ENCODE data around the gene ACTN4. TPM values are rescaled to one million over a fixed set of nuclear protein-coding genes. Genes with fewer than 3 reads are reported as not detected.

Gene ACTN4
- total RNA-seq, 1 experiment from 2014 or later = 506 TPM

DNA sequence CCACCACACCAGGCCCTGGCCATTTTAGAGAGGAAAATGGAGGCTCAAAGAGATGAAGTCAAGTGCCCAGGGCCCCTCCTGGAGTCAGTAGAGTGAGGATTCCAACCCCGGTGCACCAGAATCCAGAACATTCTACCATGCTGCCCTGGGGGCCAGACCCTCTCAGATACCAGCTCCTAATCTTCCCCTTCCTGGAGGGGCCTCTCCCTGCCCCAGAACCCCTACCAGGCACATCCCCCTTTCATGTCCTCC is 85.7 kb downstream of the ACTN4 start:
- H3K4me1 Mint-ChIP-seq = peaks cover 12% of the 10 kb centered on the region
- ChIA-PET POLR2A (interaction anchor here (0.6 to 0.7 kb wide), 2 partner anchors 24 to 138 kb away, joined by 3 to 4 read pairs; no protein-coding TSS in a partner anchor), CTCF (interaction anchor here (0.7 to 3.8 kb wide), 8 partner anchors 9 to 197 kb away, joined by 3 to 26 read pairs (median 4); partner anchors contain the start of genes MRPS12 and SARS2)

DNA sequence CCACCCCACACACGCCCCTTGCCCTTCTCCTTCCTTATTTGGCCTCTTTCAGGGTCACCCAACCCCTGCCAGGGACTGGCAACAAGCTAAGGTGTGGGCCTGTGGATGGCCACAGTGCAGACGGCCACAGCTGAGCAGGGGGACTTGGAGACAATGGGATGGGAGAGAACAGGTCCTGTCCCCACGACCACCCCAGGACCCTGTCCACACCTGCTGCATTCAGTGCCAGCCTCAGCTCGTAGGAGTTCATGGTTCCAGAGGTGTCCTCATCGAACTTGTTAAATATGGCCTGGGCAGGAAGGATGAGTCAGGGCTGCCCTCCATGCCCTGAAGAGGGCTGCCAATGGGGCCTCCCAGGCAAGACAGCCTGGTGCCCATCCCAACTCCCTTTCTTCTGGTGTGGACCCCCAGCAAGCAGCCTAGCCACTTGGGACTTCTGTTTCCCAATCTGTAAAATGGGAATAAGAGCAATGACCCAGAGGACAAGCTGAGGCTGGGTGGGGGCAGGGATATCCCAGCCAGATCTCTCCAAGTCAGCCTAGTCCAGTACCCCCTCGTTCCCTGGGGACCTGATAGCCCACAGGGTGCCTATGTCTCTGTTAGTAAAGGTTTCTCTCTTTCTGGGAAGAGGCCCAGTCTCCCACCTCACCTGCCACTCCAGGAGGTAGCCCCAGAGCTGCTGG is 86.2 kb downstream of the ACTN4 start:
- ChIA-PET POLR2A (interaction anchor here (0.6 to 0.7 kb wide), 2 partner anchors 25 to 138 kb away, joined by 3 to 4 read pairs; no protein-coding TSS in a partner anchor), CTCF (interaction anchor here (0.7 to 3.8 kb wide), 8 partner anchors 9 to 197 kb away, joined by 3 to 26 read pairs (median 4); partner anchors contain the start of genes MRPS12 and SARS2)
- Mint-ChIP-seq H3K27ac (no peak overlapping the region), H3K4me1 (peaks cover 12% of the 10 kb centered on the region), H3K27me3 (ENCODE audit: low read depth) (peaks cover 15% of the 10 kb centered on the region), H3K9me3 (peaks cover 2% of the 10 kb centered on the region), H3K36me3 (peaks cover 13% of the 10 kb centered on the region), H3K4me3 (no peak overlapping the region)
- TF ChIP-seq ZBTB21 (CRISPR knock-in tag; IDR thresholded peaks at IDR 0.05; ENCODE audit: borderline replicate concordance) (no peak), ZNF396 (CRISPR knock-in tag; IDR thresholded peaks at IDR 0.05; ENCODE audit: borderline replicate concordance) (no peak), ETV6 (CRISPR knock-in tag; IDR thresholded peaks at IDR 0.05) (no peak), NFYB (CRISPR knock-in tag; conservative IDR thresholded peaks at IDR 0.05; ENCODE audit: low read depth) (no peak), ZNF219 (CRISPR knock-in tag; IDR thresholded peaks at IDR 0.05; ENCODE audit: borderline replicate concordance) (no peak), JAZF1 (CRISPR knock-in tag; IDR thresholded peaks at IDR 0.05) (no peak)
- TF ChIP-seq, protein P1, sequence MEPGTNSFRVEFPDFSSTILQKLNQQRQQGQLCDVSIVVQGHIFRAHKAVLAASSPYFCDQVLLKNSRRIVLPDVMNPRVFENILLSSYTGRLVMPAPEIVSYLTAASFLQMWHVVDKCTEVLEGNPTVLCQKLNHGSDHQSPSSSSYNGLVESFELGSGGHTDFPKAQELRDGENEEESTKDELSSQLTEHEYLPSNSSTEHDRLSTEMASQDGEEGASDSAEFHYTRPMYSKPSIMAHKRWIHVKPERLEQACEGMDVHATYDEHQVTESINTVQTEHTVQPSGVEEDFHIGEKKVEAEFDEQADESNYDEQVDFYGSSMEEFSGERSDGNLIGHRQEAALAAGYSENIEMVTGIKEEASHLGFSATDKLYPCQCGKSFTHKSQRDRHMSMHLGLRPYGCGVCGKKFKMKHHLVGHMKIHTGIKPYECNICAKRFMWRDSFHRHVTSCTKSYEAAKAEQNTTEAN (CRISPR knock-in tag; IDR thresholded peaks at IDR 0.05) = no peak
- TF ChIP-seq, protein P2, sequence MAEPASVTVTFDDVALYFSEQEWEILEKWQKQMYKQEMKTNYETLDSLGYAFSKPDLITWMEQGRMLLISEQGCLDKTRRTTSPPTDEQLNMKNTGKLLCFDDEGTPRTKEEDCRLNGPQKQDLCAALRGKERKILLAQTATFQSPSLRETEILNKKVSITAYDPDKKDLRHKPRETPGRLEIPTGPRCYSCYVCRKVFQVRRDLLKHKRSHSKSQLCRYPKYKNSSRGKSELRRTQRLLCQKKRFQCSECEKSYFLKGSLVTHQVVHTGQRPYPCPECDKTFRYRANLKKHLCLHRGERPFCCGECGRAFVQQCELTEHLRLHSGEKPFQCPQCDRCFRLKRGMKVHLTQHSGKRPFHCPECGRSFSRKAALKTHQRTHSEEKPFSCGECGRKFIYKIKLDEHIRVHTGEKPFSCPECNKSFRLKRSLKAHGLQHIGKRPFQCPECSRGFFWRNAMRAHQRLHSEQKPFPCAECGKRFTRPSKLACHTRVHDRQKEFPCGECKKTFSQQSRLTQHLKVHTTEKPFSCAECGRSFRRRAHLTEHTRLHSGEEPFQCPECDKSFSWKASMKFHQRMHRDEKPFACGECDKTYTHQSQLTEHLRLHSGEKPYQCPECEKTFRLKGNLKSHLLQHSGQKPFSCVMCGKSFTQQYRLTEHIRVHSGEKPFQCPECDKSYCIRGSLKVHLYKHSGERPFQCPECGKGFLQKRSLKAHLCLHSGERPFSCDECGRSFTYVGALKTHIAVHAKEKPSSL (CRISPR knock-in tag; conservative IDR thresholded peaks at IDR 0.05) = no peak
- no peak for DNase-seq (ENCODE audit: low spot score)
- no peak for ATAC-seq

More for the DNA sequence above, 85.7 kb downstream of the ACTN4 start:
- H3K9me3 Mint-ChIP-seq = no peaks in the 10 kb centered on the region
- H3K36me3 Mint-ChIP-seq = peaks cover 11% of the 10 kb centered on the region
- TF ChIP-seq EMX1 (CRISPR knock-in tag; IDR thresholded peaks at IDR 0.05) (no peak), TP53 (CRISPR knock-in tag; IDR thresholded peaks at IDR 0.05) (no peak), ETV6 (CRISPR knock-in tag; IDR thresholded peaks at IDR 0.05) (no peak), GABPB1 (CRISPR knock-in tag; IDR thresholded peaks at IDR 0.05) (no peak), SMAD4 (CRISPR knock-in tag; IDR thresholded peaks at IDR 0.05) (no peak), FOXJ3 (CRISPR knock-in tag; IDR thresholded peaks at IDR 0.05; ENCODE audit: borderline replicate concordance) (no peak), OVOL2 (CRISPR knock-in tag; IDR thresholded peaks at IDR 0.05; ENCODE audit: borderline replicate concordance) (no peak)
- TF ChIP-seq, protein P3, sequence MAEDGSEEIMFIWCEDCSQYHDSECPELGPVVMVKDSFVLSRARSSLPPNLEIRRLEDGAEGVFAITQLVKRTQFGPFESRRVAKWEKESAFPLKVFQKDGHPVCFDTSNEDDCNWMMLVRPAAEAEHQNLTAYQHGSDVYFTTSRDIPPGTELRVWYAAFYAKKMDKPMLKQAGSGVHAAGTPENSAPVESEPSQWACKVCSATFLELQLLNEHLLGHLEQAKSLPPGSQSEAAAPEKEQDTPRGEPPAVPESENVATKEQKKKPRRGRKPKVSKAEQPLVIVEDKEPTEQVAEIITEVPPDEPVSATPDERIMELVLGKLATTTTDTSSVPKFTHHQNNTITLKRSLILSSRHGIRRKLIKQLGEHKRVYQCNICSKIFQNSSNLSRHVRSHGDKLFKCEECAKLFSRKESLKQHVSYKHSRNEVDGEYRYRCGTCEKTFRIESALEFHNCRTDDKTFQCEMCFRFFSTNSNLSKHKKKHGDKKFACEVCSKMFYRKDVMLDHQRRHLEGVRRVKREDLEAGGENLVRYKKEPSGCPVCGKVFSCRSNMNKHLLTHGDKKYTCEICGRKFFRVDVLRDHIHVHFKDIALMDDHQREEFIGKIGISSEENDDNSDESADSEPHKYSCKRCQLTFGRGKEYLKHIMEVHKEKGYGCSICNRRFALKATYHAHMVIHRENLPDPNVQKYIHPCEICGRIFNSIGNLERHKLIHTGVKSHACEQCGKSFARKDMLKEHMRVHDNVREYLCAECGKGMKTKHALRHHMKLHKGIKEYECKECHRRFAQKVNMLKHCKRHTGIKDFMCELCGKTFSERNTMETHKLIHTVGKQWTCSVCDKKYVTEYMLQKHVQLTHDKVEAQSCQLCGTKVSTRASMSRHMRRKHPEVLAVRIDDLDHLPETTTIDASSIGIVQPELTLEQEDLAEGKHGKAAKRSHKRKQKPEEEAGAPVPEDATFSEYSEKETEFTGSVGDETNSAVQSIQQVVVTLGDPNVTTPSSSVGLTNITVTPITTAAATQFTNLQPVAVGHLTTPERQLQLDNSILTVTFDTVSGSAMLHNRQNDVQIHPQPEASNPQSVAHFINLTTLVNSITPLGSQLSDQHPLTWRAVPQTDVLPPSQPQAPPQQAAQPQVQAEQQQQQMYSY (CRISPR knock-in tag; IDR thresholded peaks at IDR 0.05) = no peak
- TF ChIP-seq, protein P1 (CRISPR knock-in tag; IDR thresholded peaks at IDR 0.05) = no peak
- H3K4me3 Mint-ChIP-seq = no peak overlapping the region
- ATAC-seq (no peak), DNase-seq (ENCODE audit: low spot score) (no peak)
- peaks cover 11% of the 10 kb centered on the region for H3K27me3 Mint-ChIP-seq (ENCODE audit: low read depth)
- no peak overlapping the region for H3K27ac Mint-ChIP-seq
